GM12878 (cell line): ENCODE results near the gene IRS1. TPM values are rescaled to one million over a fixed set of nuclear protein-coding genes. Genes with fewer than 3 reads are reported as not detected.

Experiments used
- ATAC-seq: fragments of 200-7000 bp; cut with Tn5 transposase; 3 replicates; pipeline ENCODE4 v1.9.1; 2020; ENCODE audit warnings: mild to moderate bottlenecking, moderate library complexity
- BruUV-seq: library from RNA; stranded (reverse); fragments of 400-500 nt; replicated peaks from 2 replicates; lab custom pipeline; 2021; lab: Mats Ljungman, UMichigan
- CTCF ChIA-PET: fragments of 300-600 bp; sonication (Branson Sonifier 250); formaldehyde crosslinking; extraction: SDS; loops from one replicate; lab custom pipeline; 2021; ENCODE audit warnings: inconsistent platforms; lab: Yijun Ruan, JAX
- POLR2A ChIA-PET: fragments of 350-600 bp; formaldehyde crosslinking; extraction: SDS; loops from one replicate; lab custom pipeline; 2021; ENCODE audit warnings: inconsistent platforms; lab: Charles Lee
- RAD21 ChIA-PET: fragments of 300-600 bp; sonication (Branson Sonifier 250); formaldehyde crosslinking; loops from one replicate; lab custom pipeline; 2023; ENCODE audit warnings: antibody characterized with exemption; ENCODE audit not compliant: unreplicated experiment; lab: Charles Lee
- SMC1A ChIA-PET: fragments of 300-600 bp; sonication (Branson Sonifier 250); formaldehyde crosslinking; loops from one replicate; lab custom pipeline; 2023; ENCODE audit not compliant: unreplicated experiment, uncharacterized antibody; lab: Charles Lee
- DNase-seq: peaks from one replicate; pipeline ENCODE4 v3.0.0-alpha.2; 2011; ENCODE audit warnings: low read depth, low spot score
- FAIRE-seq: peaks from 3 replicates; lab custom pipeline; 2011; peaks lifted over from hg19 to GRCh38; lab: Jason Lieb, UNC
- H2AFZ ChIP-seq: 2 replicates; pipeline ENCODE4 v1.6.0; 2011; ENCODE audit warnings: low read depth, low read length, control low read depth; ENCODE audit not compliant: control insufficient read depth
- H3K27ac ChIP-seq: 2 replicates; pipeline ENCODE4 v1.5.1; 2011; ENCODE audit warnings: control low read depth; ENCODE audit not compliant: control insufficient read depth, insufficient read depth
- H3K27me3 ChIP-seq, 2 experiments: replicated peaks in 1 of 2; 2 replicates each; pipeline versions ENCODE4 v1.6.0 to v1.6.1; 2011; ENCODE audit warnings: low read length in 1 of 2; ENCODE audit not compliant: control insufficient read depth in 2 of 2, insufficient read depth in 2 of 2
- H3K36me3 ChIP-seq, 2 experiments: 2 replicates each; pipeline ENCODE4 v1.5.1; 2011; ENCODE audit warnings: low read length in 1 of 2; ENCODE audit not compliant: control insufficient read depth in 2 of 2, insufficient read depth in 2 of 2
- H3K4me1 ChIP-seq: 2 replicates; pipeline ENCODE4 v1.6.1; 2011; ENCODE audit warnings: mild to moderate bottlenecking, low read length, moderate library complexity, mixed read lengths; ENCODE audit not compliant: control insufficient read depth, insufficient read depth
- H3K4me2 ChIP-seq: 2 replicates; pipeline ENCODE4 v1.6.0; 2011; ENCODE audit warnings: control low read depth; ENCODE audit not compliant: control insufficient read depth, insufficient read depth
- H3K4me3 ChIP-seq: fragments of 200-600 bp; sonication (generic); 2 replicates; pipeline ENCODE4 v1.5.1; 2016
- H3K79me2 ChIP-seq: 2 replicates; pipeline ENCODE4 v1.6.0; 2011; ENCODE audit warnings: low read length; ENCODE audit not compliant: control insufficient read depth, insufficient read depth
- H3K9ac ChIP-seq: 2 replicates; pipeline ENCODE4 v1.8.0; 2011; ENCODE audit warnings: low read length, control low read depth, mixed read lengths; ENCODE audit not compliant: control insufficient read depth, insufficient read depth
- H3K9me3 ChIP-seq: replicated peaks from 3 replicates; pipeline ENCODE4 v1.5.1; 2011; ENCODE audit warnings: mild to moderate bottlenecking, low read length; ENCODE audit not compliant: control insufficient read depth, insufficient read depth
- H4K20me1 ChIP-seq: 2 replicates; pipeline ENCODE4 v1.6.0; 2011; ENCODE audit not compliant: control insufficient read depth, insufficient read depth
- CBX5 ChIP-seq: sonication (generic); IDR thresholded peaks from 2 replicates; pipeline ENCODE4 v1.6.1; 2016; ENCODE audit warnings: low read depth, moderate library complexity, mild to moderate bottlenecking, inconsistent platforms
- CREB1 ChIP-seq: IDR thresholded peaks from 2 replicates; pipeline ENCODE4 v1.6.1; 2012; ENCODE audit warnings: low read depth, mild to moderate bottlenecking, inconsistent platforms
- JUNB ChIP-seq: IDR thresholded peaks from 2 replicates; pipeline ENCODE4 v1.6.1; 2016; ENCODE audit warnings: antibody characterized with exemption, mild to moderate bottlenecking
- KAT2A ChIP-seq: conservative IDR thresholded peaks from 2 replicates; pipeline ENCODE4 v1.6.1; 2011; ENCODE audit warnings: low read depth, low read length; ENCODE audit not compliant: control insufficient read depth
- NR2F1 ChIP-seq: fragments of 450-650 bp; conservative IDR thresholded peaks from 2 replicates; pipeline ENCODE4 v1.6.1; 2017; ENCODE audit warnings: mild to moderate bottlenecking
- STAT3 ChIP-seq: IDR thresholded peaks from 2 replicates; pipeline ENCODE4 v1.6.1; 2011; ENCODE audit warnings: low read depth, low read length, improper control_type of control experiment
- TCF12 ChIP-seq: IDR thresholded peaks from 2 replicates; pipeline ENCODE4 v1.6.1; 2011; ENCODE audit warnings: low read depth, mild to moderate bottlenecking, low read length
- YBX1 ChIP-seq: fragments of 450-650 bp; IDR thresholded peaks from 2 replicates; pipeline ENCODE4 v1.6.1; 2016; ENCODE audit warnings: antibody characterized with exemption
- ZNF384 ChIP-seq: IDR thresholded peaks from 2 replicates; pipeline ENCODE4 v1.6.1; 2012; ENCODE audit warnings: low read depth, mild to moderate bottlenecking, low read length, improper control_type of control experiment, borderline replicate concordance
- WGBS: methylation state at CpG from one replicate; pipeline ENCODE4 v1.1.6; 2016; ENCODE audit warnings: low lambda C conversion rate; ENCODE audit not compliant: insufficient replicate concordance, insufficient coverage; ENCODE audit errors: missing lambda C conversion rate; 5-methylcytosine and 5-hydroxymethylcytosine counted together
- in situ Hi-C: fragments of 300-500 bp; cut with MboI; formaldehyde crosslinking; loops from 9 replicates; pipeline ENCODE4 v1.14.3; 2018; ENCODE audit warnings: mixed read lengths
- intact Hi-C: fragments of 100-400 bp; cut with micrococcal nuclease; formaldehyde crosslinking; loops from one replicate; pipeline ENCODE4 v1.14.2; 2022; ENCODE audit not compliant: unreplicated experiment
- polyA plus RNA-seq, 11 experiments: library from polyadenylated mRNA; depleted of rRNA in 4 of 11; unstranded in 6 of 11; stranded (reverse) in 5 of 11; fragments of >200 nt; fragmentation: Nextera tagmentation in 4 of 11; fragmentation: Illumina TruSeq in 1 of 11; extraction: Ambion mirVana in 4 of 11; extraction: Trizol in 1 of 11; gene quantifications; 1 replicate in 1 of 11; 2 replicates in 10 of 11; pipeline versions ENCODE4 v1.2.1 to v1.2.3, GENCODE V29; 2011 to 2016; ENCODE audit warnings: inconsistent platforms in 2 of 11, missing spikeins in 2 of 11, low read depth in 1 of 11
- total RNA-seq, 4 experiments: library from RNA; depleted of rRNA in 3 of 4; stranded (reverse); fragments of >200 nt in 3 of 4; fragmentation: Illumina TruSeq in 1 of 4; extraction: Trizol in 1 of 4; gene quantifications; 2 replicates each; pipeline versions ENCODE4 v1.2.1 to v1.2.3, GENCODE V29; 2013 to 2021
- TF ChIP-seq, protein P1 (sequence below): IDR thresholded peaks from 2 replicates; pipeline ENCODE4 v1.6.1; 2012; ENCODE audit warnings: improper control_type of control experiment, low read depth, low read length; ENCODE audit not compliant: insufficient replicate concordance
- TF ChIP-seq, protein P2 (sequence below): fragments of 450-650 bp; formaldehyde crosslinking; IDR thresholded peaks from 2 replicates; pipeline ENCODE4 v1.4.0; 2022; ENCODE audit warnings: mild to moderate bottlenecking, moderate library complexity
- TF ChIP-seq, protein P3 (sequence below): fragments of 450-650 bp; IDR thresholded peaks from 2 replicates; pipeline ENCODE4 v1.6.1; 2017; ENCODE audit warnings: mild to moderate bottlenecking
- TF ChIP-seq, protein P4 (sequence below): fragments of 450-650 bp; IDR thresholded peaks from 2 replicates; pipeline ENCODE4 v1.6.1; 2017; ENCODE audit warnings: low read depth, mild to moderate bottlenecking, moderate library complexity

The IRS1 gene
- total and polyA plus RNA-seq, 10 of the 15 experiments (the other 5 are each of a cell fraction or from before 2014, with no cell fraction given): 0.03 to 1.7 (median 0.34) TPM

DNA sequence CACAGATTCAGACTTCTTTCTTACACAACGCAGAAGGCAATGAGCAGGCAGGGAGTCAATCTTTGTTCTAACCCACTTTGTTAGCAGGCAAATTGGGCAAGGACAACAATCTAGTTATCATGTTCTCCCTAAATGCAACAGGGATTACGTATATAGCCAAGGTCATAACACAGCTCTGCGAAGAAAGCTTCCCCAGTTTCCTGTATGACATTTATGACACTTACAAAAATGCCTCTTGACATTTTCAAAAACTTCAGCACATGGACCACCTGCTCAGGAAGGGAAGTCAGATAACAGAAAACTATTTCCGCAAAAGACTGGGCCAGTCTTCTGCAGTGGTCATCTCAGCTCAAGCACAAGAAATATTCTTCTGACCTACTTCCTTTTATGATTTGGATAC, 106.1 kb downstream of the IRS1 start:
- Histone ChIP-seq H3K4me3 (no peak overlapping the region), H3K36me3 (no peaks in the 10 kb centered on the region), H3K4me1 (no peaks in the 10 kb centered on the region), H3K27ac (no peak overlapping the region), H2AFZ (no peak overlapping the region), H3K79me2 (no peaks in the 10 kb centered on the region), H3K9ac (no peak overlapping the region), H3K4me2 (no peak overlapping the region), H3K27me3 (no peaks in the 10 kb centered on the region), H3K9me3 (no peaks in the 10 kb centered on the region), H4K20me1 (no peaks in the 10 kb centered on the region)
- FAIRE-seq (no peak), DNase-seq (no peak), ATAC-seq (no peak)
- in situ Hi-C loops (no loop called here), intact Hi-C loops (no loop called here)
- BruUV-seq: no TSS peak
- WGBS: 11% methylated on average over 4 of the region's 4 CpGs
- POLR2A ChIA-PET: no interaction called here
- RAD21 ChIA-PET: no interaction called here
- TF ChIP-seq, protein P1, sequence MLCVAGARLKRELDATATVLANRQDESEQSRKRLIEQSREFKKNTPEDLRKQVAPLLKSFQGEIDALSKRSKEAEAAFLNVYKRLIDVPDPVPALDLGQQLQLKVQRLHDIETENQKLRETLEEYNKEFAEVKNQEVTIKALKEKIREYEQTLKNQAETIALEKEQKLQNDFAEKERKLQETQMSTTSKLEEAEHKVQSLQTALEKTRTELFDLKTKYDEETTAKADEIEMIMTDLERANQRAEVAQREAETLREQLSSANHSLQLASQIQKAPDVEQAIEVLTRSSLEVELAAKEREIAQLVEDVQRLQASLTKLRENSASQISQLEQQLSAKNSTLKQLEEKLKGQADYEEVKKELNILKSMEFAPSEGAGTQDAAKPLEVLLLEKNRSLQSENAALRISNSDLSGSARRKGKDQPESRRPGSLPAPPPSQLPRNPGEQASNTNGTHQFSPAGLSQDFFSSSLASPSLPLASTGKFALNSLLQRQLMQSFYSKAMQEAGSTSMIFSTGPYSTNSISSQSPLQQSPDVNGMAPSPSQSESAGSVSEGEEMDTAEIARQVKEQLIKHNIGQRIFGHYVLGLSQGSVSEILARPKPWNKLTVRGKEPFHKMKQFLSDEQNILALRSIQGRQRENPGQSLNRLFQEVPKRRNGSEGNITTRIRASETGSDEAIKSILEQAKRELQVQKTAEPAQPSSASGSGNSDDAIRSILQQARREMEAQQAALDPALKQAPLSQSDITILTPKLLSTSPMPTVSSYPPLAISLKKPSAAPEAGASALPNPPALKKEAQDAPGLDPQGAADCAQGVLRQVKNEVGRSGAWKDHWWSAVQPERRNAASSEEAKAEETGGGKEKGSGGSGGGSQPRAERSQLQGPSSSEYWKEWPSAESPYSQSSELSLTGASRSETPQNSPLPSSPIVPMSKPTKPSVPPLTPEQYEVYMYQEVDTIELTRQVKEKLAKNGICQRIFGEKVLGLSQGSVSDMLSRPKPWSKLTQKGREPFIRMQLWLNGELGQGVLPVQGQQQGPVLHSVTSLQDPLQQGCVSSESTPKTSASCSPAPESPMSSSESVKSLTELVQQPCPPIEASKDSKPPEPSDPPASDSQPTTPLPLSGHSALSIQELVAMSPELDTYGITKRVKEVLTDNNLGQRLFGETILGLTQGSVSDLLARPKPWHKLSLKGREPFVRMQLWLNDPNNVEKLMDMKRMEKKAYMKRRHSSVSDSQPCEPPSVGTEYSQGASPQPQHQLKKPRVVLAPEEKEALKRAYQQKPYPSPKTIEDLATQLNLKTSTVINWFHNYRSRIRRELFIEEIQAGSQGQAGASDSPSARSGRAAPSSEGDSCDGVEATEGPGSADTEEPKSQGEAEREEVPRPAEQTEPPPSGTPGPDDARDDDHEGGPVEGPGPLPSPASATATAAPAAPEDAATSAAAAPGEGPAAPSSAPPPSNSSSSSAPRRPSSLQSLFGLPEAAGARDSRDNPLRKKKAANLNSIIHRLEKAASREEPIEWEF: no peak
- TF ChIP-seq JUNB (no peak), TCF12 (no peak), STAT3 (no peak), KAT2A (no peak), CREB1 (no peak), CBX5 (no peak), YBX1 (no peak), ZNF384 (no peak), NR2F1 (no peak)
- TF ChIP-seq, protein P2, sequence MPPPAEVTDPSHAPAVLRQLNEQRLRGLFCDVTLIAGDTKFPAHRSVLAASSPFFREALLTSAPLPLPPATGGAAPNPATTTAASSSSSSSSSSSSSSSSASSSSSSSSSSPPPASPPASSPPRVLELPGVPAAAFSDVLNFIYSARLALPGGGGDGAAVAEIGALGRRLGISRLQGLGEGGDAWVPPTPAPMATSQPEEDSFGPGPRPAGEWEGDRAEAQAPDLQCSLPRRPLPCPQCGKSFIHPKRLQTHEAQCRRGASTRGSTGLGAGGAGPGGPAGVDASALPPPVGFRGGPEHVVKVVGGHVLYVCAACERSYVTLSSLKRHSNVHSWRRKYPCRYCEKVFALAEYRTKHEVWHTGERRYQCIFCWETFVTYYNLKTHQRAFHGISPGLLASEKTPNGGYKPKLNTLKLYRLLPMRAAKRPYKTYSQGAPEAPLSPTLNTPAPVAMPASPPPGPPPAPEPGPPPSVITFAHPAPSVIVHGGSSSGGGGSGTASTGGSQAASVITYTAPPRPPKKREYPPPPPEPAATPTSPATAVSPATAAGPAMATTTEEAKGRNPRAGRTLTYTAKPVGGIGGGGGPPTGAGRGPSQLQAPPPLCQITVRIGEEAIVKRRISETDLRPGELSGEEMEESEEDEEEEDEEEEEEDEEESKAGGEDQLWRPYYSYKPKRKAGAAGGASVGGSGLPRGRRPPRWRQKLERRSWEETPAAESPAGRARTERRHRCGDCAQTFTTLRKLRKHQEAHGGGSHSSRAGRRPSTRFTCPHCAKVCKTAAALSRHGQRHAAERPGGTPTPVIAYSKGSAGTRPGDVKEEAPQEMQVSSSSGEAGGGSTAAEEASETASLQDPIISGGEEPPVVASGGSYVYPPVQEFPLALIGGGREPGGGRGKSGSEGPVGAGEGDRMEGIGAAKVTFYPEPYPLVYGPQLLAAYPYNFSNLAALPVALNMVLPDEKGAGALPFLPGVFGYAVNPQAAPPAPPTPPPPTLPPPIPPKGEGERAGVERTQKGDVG (CRISPR knock-in tag): no peak
- TF ChIP-seq, protein P3, sequence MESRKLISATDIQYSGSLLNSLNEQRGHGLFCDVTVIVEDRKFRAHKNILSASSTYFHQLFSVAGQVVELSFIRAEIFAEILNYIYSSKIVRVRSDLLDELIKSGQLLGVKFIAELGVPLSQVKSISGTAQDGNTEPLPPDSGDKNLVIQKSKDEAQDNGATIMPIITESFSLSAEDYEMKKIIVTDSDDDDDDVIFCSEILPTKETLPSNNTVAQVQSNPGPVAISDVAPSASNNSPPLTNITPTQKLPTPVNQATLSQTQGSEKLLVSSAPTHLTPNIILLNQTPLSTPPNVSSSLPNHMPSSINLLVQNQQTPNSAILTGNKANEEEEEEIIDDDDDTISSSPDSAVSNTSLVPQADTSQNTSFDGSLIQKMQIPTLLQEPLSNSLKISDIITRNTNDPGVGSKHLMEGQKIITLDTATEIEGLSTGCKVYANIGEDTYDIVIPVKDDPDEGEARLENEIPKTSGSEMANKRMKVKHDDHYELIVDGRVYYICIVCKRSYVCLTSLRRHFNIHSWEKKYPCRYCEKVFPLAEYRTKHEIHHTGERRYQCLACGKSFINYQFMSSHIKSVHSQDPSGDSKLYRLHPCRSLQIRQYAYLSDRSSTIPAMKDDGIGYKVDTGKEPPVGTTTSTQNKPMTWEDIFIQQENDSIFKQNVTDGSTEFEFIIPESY: no peak
- TF ChIP-seq, protein P4, sequence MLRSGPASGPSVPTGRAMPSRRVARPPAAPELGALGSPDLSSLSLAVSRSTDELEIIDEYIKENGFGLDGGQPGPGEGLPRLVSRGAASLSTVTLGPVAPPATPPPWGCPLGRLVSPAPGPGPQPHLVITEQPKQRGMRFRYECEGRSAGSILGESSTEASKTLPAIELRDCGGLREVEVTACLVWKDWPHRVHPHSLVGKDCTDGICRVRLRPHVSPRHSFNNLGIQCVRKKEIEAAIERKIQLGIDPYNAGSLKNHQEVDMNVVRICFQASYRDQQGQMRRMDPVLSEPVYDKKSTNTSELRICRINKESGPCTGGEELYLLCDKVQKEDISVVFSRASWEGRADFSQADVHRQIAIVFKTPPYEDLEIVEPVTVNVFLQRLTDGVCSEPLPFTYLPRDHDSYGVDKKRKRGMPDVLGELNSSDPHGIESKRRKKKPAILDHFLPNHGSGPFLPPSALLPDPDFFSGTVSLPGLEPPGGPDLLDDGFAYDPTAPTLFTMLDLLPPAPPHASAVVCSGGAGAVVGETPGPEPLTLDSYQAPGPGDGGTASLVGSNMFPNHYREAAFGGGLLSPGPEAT: no peak
- CTCF ChIA-PET: interaction anchor here (2.2 kb wide), 1 partner anchor 11 kb away, joined by 5 read pairs; no protein-coding TSS in a partner anchor
- SMC1A ChIA-PET: no interaction called here
